ENCODE data around the gene MBD3.

- no peak for TF ChIP-seq CTCF (IDR thresholded peaks at IDR 0.05)
- no peak for TF ChIP-seq EZH2phosphoT487 (IDR thresholded peaks at IDR 0.05)
- no peak for TF ChIP-seq EZH2 (IDR thresholded peaks at IDR 0.05)
These were observed 17.2 kb upstream of the MBD3 start for GRCh38 chr19:1609680-1610474.
